K562 (cell line): ENCODE data around the gene ELMO3. TPM values are rescaled to one million over a fixed set of nuclear protein-coding genes. Genes with fewer than 3 reads are reported as not detected.
A peak's percentile ranks its signal among the peaks of the same experiment; 100 is the strongest.

Experiments used
- CTBP1 ChIP-seq: fragments of 450-650 bp; IDR thresholded peaks from 2 replicates; pipeline ENCODE4 v1.6.1; 2016; ENCODE audit warnings: borderline replicate concordance
- ESRRA ChIP-seq: fragments of 450-650 bp; IDR thresholded peaks from 2 replicates; pipeline ENCODE4 v1.6.1; 2014; ENCODE audit warnings: low read depth, mild to moderate bottlenecking, moderate library complexity, borderline replicate concordance
- EWSR1 ChIP-seq: fragments of 450-650 bp; IDR thresholded peaks from 2 replicates; pipeline ENCODE4 v1.6.1; 2018; ENCODE audit warnings: borderline replicate concordance, mild to moderate bottlenecking, low read depth, moderate library complexity; ENCODE audit not compliant: partially characterized antibody
- KDM4B ChIP-seq, 2 experiments: fragments of 450-650 bp in 1 of 2; sonication (generic) in 1 of 2; IDR thresholded peaks; 2 replicates each; pipeline ENCODE4 v1.6.1; 2016 to 2017; ENCODE audit warnings: borderline replicate concordance in 2 of 2, antibody characterized with exemption in 1 of 2, low read depth in 1 of 2, mild to moderate bottlenecking in 1 of 2
- NR2F6 ChIP-seq: fragments of 450-650 bp; formaldehyde crosslinking; IDR thresholded peaks from 2 replicates; pipeline ENCODE4 v1.4.0; 2020; ENCODE audit warnings: mild to moderate bottlenecking
- RAD51 ChIP-seq: fragments of 450-650 bp; IDR thresholded peaks from 2 replicates; pipeline ENCODE4 v1.7.1; 2016; ENCODE audit warnings: low read depth, mild to moderate bottlenecking, borderline replicate concordance
- RBBP5 ChIP-seq: fragments of 200-600 bp; sonication (generic); IDR thresholded peaks from 2 replicates; pipeline ENCODE4 v1.6.1; 2012; ENCODE audit warnings: borderline replicate concordance, mild to moderate bottlenecking, low read length, control low read depth, inconsistent platforms; ENCODE audit not compliant: insufficient read depth, poor library complexity, severe bottlenecking
- SIN3B ChIP-seq: fragments of 450-650 bp; IDR thresholded peaks from 2 replicates; pipeline ENCODE4 v1.6.1; 2017; ENCODE audit warnings: low read depth, mild to moderate bottlenecking, moderate library complexity
- TCFL5 ChIP-seq: fragments of 250-450 bp; sonication (Bioruptor Pico); conservative IDR thresholded peaks from 2 replicates; pipeline ENCODE4 v1.6.1; 2021; ENCODE audit warnings: mild to moderate bottlenecking, moderate library complexity, matching md5 sums
- THRB ChIP-seq: fragments of 450-650 bp; formaldehyde crosslinking; conservative IDR thresholded peaks from 2 replicates; pipeline ENCODE4 v1.4.0; 2022; ENCODE audit warnings: mild to moderate bottlenecking, missing genetic modification characterization
- VEZF1 ChIP-seq: fragments of 200-800 bp; sonication (Bioruptor generic); IDR thresholded peaks from 2 replicates; pipeline ENCODE4 v1.6.1; 2017; ENCODE audit warnings: missing genetic modification characterization, missing compliant biosample characterization
- ZBTB12 ChIP-seq: fragments of 250-450 bp; sonication (Bioruptor Pico); IDR thresholded peaks from 2 replicates; pipeline ENCODE4 v1.4.0; 2020
- ZNF165 ChIP-seq: fragments of 250-450 bp; sonication (Bioruptor Pico); IDR thresholded peaks from 2 replicates; pipeline ENCODE4 v1.4.0; 2020; ENCODE audit warnings: borderline replicate concordance
- ZNF408 ChIP-seq: fragments of 250-450 bp; sonication (Bioruptor Pico); IDR thresholded peaks from 2 replicates; pipeline ENCODE4 v1.4.0; 2020; ENCODE audit warnings: low read depth, mild to moderate bottlenecking, moderate library complexity
- ZNF830 ChIP-seq: fragments of 250-450 bp; sonication (Bioruptor Pico); IDR thresholded peaks from 2 replicates; pipeline ENCODE4 v1.5.0; 2021; ENCODE audit warnings: mild to moderate bottlenecking
- polyA plus RNA-seq, 8 experiments: library from polyadenylated mRNA; depleted of rRNA in 4 of 8; stranded (reverse) in 5 of 8; unstranded in 3 of 8; fragments of >200 nt; fragmentation: Nextera tagmentation in 2 of 8; fragmentation: Illumina TruSeq in 1 of 8; extraction: Ambion mirVana in 2 of 8; extraction: Trizol in 1 of 8; gene quantifications; 2 replicates each; pipeline versions ENCODE4 v1.2.1 to v1.2.3, GENCODE V29; 2011 to 2014; ENCODE audit warnings: inconsistent platforms in 1 of 8, missing spikeins in 1 of 8
- total RNA-seq, 7 experiments: library from RNA; depleted of rRNA in 6 of 7; stranded (reverse); fragments of >200 nt in 6 of 7; fragmentation: Illumina TruSeq in 2 of 7; extraction: Trizol in 2 of 7; gene quantifications; 2 replicates each; pipeline versions ENCODE4 v1.2.1 to v1.2.3, GENCODE V29; 2011 to 2021; ENCODE audit warnings: low replicate concordance in 1 of 7
- TF ChIP-seq, protein P1 (sequence below): IDR thresholded peaks from 2 replicates; pipeline ENCODE4 v1.6.1; 2011; ENCODE audit warnings: borderline replicate concordance, low read depth, mild to moderate bottlenecking, moderate library complexity, low read length; ENCODE audit not compliant: insufficient read depth, poor library complexity, severe bottlenecking

ELMO3 gene
- total and polyA plus RNA-seq, 9 of the 15 experiments (the other 6 are each of a cell fraction or from before 2014, with no cell fraction given): 0.04 to 5.1 (median 1.5) TPM

GRCh38 chr16:67226804-67227566 is 28.1 kb downstream of the ELMO3 start, which contains the start of gene TMEM208 (continued):
- TF ChIP-seq, protein P1, sequence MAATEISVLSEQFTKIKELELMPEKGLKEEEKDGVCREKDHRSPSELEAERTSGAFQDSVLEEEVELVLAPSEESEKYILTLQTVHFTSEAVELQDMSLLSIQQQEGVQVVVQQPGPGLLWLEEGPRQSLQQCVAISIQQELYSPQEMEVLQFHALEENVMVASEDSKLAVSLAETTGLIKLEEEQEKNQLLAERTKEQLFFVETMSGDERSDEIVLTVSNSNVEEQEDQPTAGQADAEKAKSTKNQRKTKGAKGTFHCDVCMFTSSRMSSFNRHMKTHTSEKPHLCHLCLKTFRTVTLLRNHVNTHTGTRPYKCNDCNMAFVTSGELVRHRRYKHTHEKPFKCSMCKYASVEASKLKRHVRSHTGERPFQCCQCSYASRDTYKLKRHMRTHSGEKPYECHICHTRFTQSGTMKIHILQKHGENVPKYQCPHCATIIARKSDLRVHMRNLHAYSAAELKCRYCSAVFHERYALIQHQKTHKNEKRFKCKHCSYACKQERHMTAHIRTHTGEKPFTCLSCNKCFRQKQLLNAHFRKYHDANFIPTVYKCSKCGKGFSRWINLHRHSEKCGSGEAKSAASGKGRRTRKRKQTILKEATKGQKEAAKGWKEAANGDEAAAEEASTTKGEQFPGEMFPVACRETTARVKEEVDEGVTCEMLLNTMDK: peak; percentile 44
- TF ChIP-seq KDM4B (IDR thresholded peaks at IDR 0.05; ENCODE audit: borderline replicate concordance in 2 of 2, low read depth in 1 of 2) (peak in 1 of 2 experiments; percentile 99; a peak in 2 of 4 replicates), VEZF1 (peak; percentile 89), RAD51 (no peak), ZNF165 (no peak), ESRRA (peak; percentile 92), RBBP5 (peak; percentile 84), TCFL5 (CRISPR knock-in tag) (no peak), THRB (CRISPR knock-in tag) (no peak), SIN3B (peak; percentile 99), EWSR1 (no peak), NR2F6 (CRISPR knock-in tag) (no peak), ZBTB12 (CRISPR knock-in tag) (peak; percentile 99), ZNF408 (CRISPR knock-in tag) (no peak), CTBP1 (peak; percentile 88), ZNF830 (CRISPR knock-in tag) (no peak)
